Lung (tissue), 12 donors: ENCODE results near the gene S100A12. TPM values are rescaled to one million over a fixed set of nuclear protein-coding genes. Genes with fewer than 3 reads are reported as not detected.

ENCODE experiments used
- ATAC-seq: fragments of 200-7000 bp; cut with Tn5 transposase; one replicate; pipeline ENCODE4 v1.9.1; 2020; ENCODE audit warnings: moderate number of reproducible peaks; ENCODE audit not compliant: insufficient read depth, low FRiP score
- DNase-seq, 3 donors: peaks; one replicate each; pipeline ENCODE4 v3.0.0-alpha.2; 2013 to 2017
- H3K27ac ChIP-seq, 2 donors: one replicate each; pipeline ENCODE4 v1.5.1; 2013; ENCODE audit warnings: mild to moderate bottlenecking in 2 of 2, moderate library complexity in 2 of 2, control low read depth in 1 of 2, inconsistent platforms in 1 of 2, low read depth in 1 of 2, low read length in 1 of 2
- H3K27me3 ChIP-seq, 3 donors: one replicate each; pipeline ENCODE4 v1.5.1; 2013; ENCODE audit warnings: low read length in 2 of 3; ENCODE audit not compliant: control insufficient read depth in 3 of 3, insufficient read depth in 3 of 3
- H3K36me3 ChIP-seq, 4 donors: one replicate each; pipeline ENCODE4 v1.5.1; 2013; ENCODE audit warnings: low read length in 4 of 4, mild to moderate bottlenecking in 1 of 4, moderate library complexity in 1 of 4; ENCODE audit not compliant: control insufficient read depth in 4 of 4, insufficient read depth in 4 of 4
- H3K4me1 ChIP-seq, 5 donors: one replicate each; pipeline ENCODE4 v1.5.1; 2013; ENCODE audit warnings: low read length in 5 of 5, mild to moderate bottlenecking in 2 of 5, moderate library complexity in 1 of 5; ENCODE audit not compliant: control insufficient read depth in 5 of 5, insufficient read depth in 5 of 5
- H3K4me3 ChIP-seq: one replicate; pipeline ENCODE4 v1.5.1; 2013; ENCODE audit warnings: mild to moderate bottlenecking, control low read depth, moderate library complexity
- H3K9ac ChIP-seq, 2 donors: one replicate each; pipeline ENCODE4 v1.5.1; 2013; ENCODE audit warnings: low read length in 2 of 2, control low read depth in 1 of 2; ENCODE audit not compliant: insufficient read depth in 1 of 2
- H3K9me3 ChIP-seq, 4 donors: one replicate each; pipeline ENCODE4 v1.5.1; 2013; ENCODE audit warnings: low read length in 3 of 4, mild to moderate bottlenecking in 1 of 4, moderate library complexity in 1 of 4; ENCODE audit not compliant: control insufficient read depth in 4 of 4, insufficient read depth in 3 of 4
- CTCF ChIP-seq: IDR thresholded peaks from 2 replicates; pipeline ENCODE4 v1.5.1; 2012; ENCODE audit warnings: mild to moderate bottlenecking; ENCODE audit errors: control extremely low read depth, extremely low read depth
- WGBS, 2 donors: extraction: QIAGEN DNeasy Blood & Tissue Kit; methylation state at CpG; one replicate each; pipeline ENCODE4 v1.1.7; 2013; 5-methylcytosine and 5-hydroxymethylcytosine counted together
- polyA plus RNA-seq, 2 donors: library from polyadenylated mRNA; stranded (reverse); fragments of 200-250 nt; gene quantifications; one replicate each; pipeline ENCODE4 v1.2.1, GENCODE V29; 2013
- total RNA-seq, 2 donors: library from RNA; depleted of rRNA in 1 of 2; stranded (reverse); fragments of >200 nt in 1 of 2; gene quantifications; one replicate each; pipeline ENCODE4 v1.2.1, GENCODE V29; 2014 to 2021
- donor health status: control.
- donor health status: control.
- donor health status: Bipolar disorder and iron deficiency.
- donor health status: healthy.
- donor health status: DM: yes; HTN: yes; CAD: no.

Gene S100A12
- total and polyA plus RNA-seq, 4 donors, result 14.9 to 1,191 (median 37.8) TPM

- 73 to 74% methylated on average over 3 of the region's 3 CpGs for WGBS, 2 donors
- TF ChIP-seq CTCF, result no peak
- H3K36me3 ChIP-seq, result no peaks in the 10 kb centered on the region
- H3K4me1 ChIP-seq, result peaks cover 0 to 11% (median 0%) of the 10 kb centered on the region in 5 donors
- no peak overlapping the region for H3K4me3 ChIP-seq
- H3K9me3 ChIP-seq, result no peaks in the 10 kb centered on the region
- no peak overlapping the region for H3K27ac ChIP-seq
- no peak overlapping the region for H3K9ac ChIP-seq
- DNase-seq (no peak), ATAC-seq (no peak)
- H3K27me3 ChIP-seq, result peaks cover 0 to 5% (median 0%) of the 10 kb centered on the region in 3 donors
These were observed 33.2 kb downstream of the S100A12 start for GRCh38 chr1:153342178-153342577.

GRCh38 chr1:153341431-153341934 is 33.9 kb downstream of the S100A12 start:
- H3K9ac ChIP-seq, result no peak overlapping the region
- H3K4me1 ChIP-seq, result peaks cover 0 to 11% (median 0%) of the 10 kb centered on the region in 5 donors
- TF ChIP-seq CTCF, result no peak
- ATAC-seq (no peak), DNase-seq (no peak)
- 93 to 97% methylated on average over 4 of the region's 4 CpGs for WGBS, 2 donors
- no peak overlapping the region for H3K27ac ChIP-seq
- no peaks in the 10 kb centered on the region for H3K9me3 ChIP-seq
- no peaks in the 10 kb centered on the region for H3K36me3 ChIP-seq
- peaks cover 0 to 4% (median 0%) of the 10 kb centered on the region in 3 donors for H3K27me3 ChIP-seq
- no peak overlapping the region for H3K4me3 ChIP-seq

GRCh38 chr1:153340356-153340755 is 35.1 kb downstream of the S100A12 start:
- TF ChIP-seq CTCF, result no peak
- Histone ChIP-seq H3K9me3 (no peaks in the 10 kb centered on the region), H3K4me3 (no peak overlapping the region), H3K4me1 (peaks cover 0 to 8% (median 0%) of the 10 kb centered on the region in 5 donors), H3K27me3 (peaks cover 0 to 3% (median 0%) of the 10 kb centered on the region in 3 donors), H3K27ac (no peak overlapping the region), H3K36me3 (no peaks in the 10 kb centered on the region), H3K9ac (no peak overlapping the region)
- DNase-seq (no peak), ATAC-seq (no peak)
- WGBS, 2 donors, result 79 to 91% methylated on average over 10 of the region's 10 CpGs

GRCh38 chr1:153339802-153340201 is 35.6 kb downstream of the S100A12 start:
- no peak overlapping the region for H3K27ac ChIP-seq
- no peak for DNase-seq
- H3K4me1 ChIP-seq, result peaks cover 0 to 4% (median 0%) of the 10 kb centered on the region in 5 donors
- no peaks in the 10 kb centered on the region for H3K36me3 ChIP-seq
- H3K9me3 ChIP-seq, result no peaks in the 10 kb centered on the region
- no peak for ATAC-seq
- TF ChIP-seq CTCF, result no peak
- H3K9ac ChIP-seq, result no peak overlapping the region
- WGBS, 2 donors, result 31 to 63% methylated on average over 6 of the region's 6 CpGs
- no peak overlapping the region for H3K4me3 ChIP-seq
- H3K27me3 ChIP-seq, result peaks cover 0 to 3% (median 0%) of the 10 kb centered on the region in 3 donors
